Liver (tissue), 9 donors: Measurements from ENCODE around the gene PCGF2. TPM values are rescaled to one million over a fixed set of nuclear protein-coding genes. Genes with fewer than 3 reads are reported as not detected.

Experiments used
- DNase-seq: peaks from one replicate; pipeline ENCODE4 v3.0.0-alpha.2; 2017; ENCODE audit warnings: low spot score
- H3K27ac ChIP-seq, 2 donors: one replicate each; pipeline ENCODE4 v1.7.0; 2013; ENCODE audit warnings: inconsistent platforms in 2 of 2, low read length in 2 of 2, control low read depth in 1 of 2, low read depth in 1 of 2, mild to moderate bottlenecking in 1 of 2
- H3K27me3 ChIP-seq, 4 donors: one replicate each; pipeline versions ENCODE4 v1.6.1 to v1.7.0; 2013; ENCODE audit warnings: low read length in 3 of 4, inconsistent platforms in 1 of 4, mild to moderate bottlenecking in 1 of 4, moderate library complexity in 1 of 4; ENCODE audit not compliant: control insufficient read depth in 4 of 4, insufficient read depth in 4 of 4
- H3K36me3 ChIP-seq, 4 donors: one replicate each; pipeline versions ENCODE4 v1.6.1 to v1.7.0; 2013; ENCODE audit warnings: low read length in 3 of 4, mild to moderate bottlenecking in 3 of 4, low read depth in 1 of 4, moderate library complexity in 1 of 4; ENCODE audit not compliant: control insufficient read depth in 4 of 4, insufficient read depth in 3 of 4
- H3K4me1 ChIP-seq, 4 donors: one replicate each; pipeline versions ENCODE4 v1.6.1 to v1.7.0; 2013; ENCODE audit warnings: low read length in 3 of 4, mild to moderate bottlenecking in 3 of 4, moderate library complexity in 1 of 4; ENCODE audit not compliant: control insufficient read depth in 4 of 4, insufficient read depth in 4 of 4
- H3K4me3 ChIP-seq, 3 donors: one replicate each; pipeline versions ENCODE4 v1.6.1 to v1.7.0; 2013; ENCODE audit warnings: low read length in 3 of 3, control low read depth in 1 of 3, low read depth in 1 of 3, mild to moderate bottlenecking in 1 of 3
- H3K9ac ChIP-seq, 2 donors: one replicate each; pipeline ENCODE4 v1.7.0; 2013; ENCODE audit warnings: low read length in 2 of 2, mild to moderate bottlenecking in 2 of 2, moderate library complexity in 2 of 2, control low read depth in 1 of 2, low read depth in 1 of 2
- H3K9me3 ChIP-seq, 4 donors: one replicate each; pipeline versions ENCODE4 v1.6.1 to v1.7.0; 2013; ENCODE audit warnings: low read length in 3 of 4; ENCODE audit not compliant: control insufficient read depth in 4 of 4
- EGR1 ChIP-seq, 2 donors: IDR thresholded peaks; 2 replicates each; pipeline ENCODE4 v1.6.1; 2016 to 2018; ENCODE audit warnings: antibody characterized with exemption in 2 of 2, low read depth in 2 of 2
- GABPA ChIP-seq, 2 donors: IDR thresholded peaks in 1 of 2; conservative IDR thresholded peaks in 1 of 2; 2 replicates each; pipeline ENCODE4 v1.6.1; 2016; ENCODE audit warnings: antibody characterized with exemption in 2 of 2, mild to moderate bottlenecking in 1 of 2, moderate library complexity in 1 of 2
- HNF4A ChIP-seq, 2 donors: conservative IDR thresholded peaks; 2 replicates each; pipeline ENCODE4 v1.6.1; 2016; ENCODE audit warnings: antibody characterized with exemption in 2 of 2, mild to moderate bottlenecking in 2 of 2
- HNF4G ChIP-seq: IDR thresholded peaks from 2 replicates; pipeline ENCODE4 v1.6.1; 2016; ENCODE audit warnings: antibody characterized with exemption
- JUND ChIP-seq, 2 donors: IDR thresholded peaks; 2 replicates each; pipeline ENCODE4 v1.6.1; 2016; ENCODE audit warnings: antibody characterized with exemption in 2 of 2
- RAD21 ChIP-seq, 2 donors: IDR thresholded peaks; 2 replicates each; pipeline ENCODE4 v1.6.1; 2016; ENCODE audit warnings: antibody characterized with exemption in 2 of 2, mild to moderate bottlenecking in 2 of 2
- RXRA ChIP-seq, 2 donors: IDR thresholded peaks; 2 replicates each; pipeline ENCODE4 v1.6.1; 2017 to 2018; ENCODE audit warnings: antibody characterized with exemption in 2 of 2, mild to moderate bottlenecking in 1 of 2
- SP1 ChIP-seq: IDR thresholded peaks from 2 replicates; pipeline ENCODE4 v1.6.1; 2018; ENCODE audit warnings: antibody characterized with exemption, mild to moderate bottlenecking
- TAF1 ChIP-seq: conservative IDR thresholded peaks from 2 replicates; pipeline ENCODE4 v1.6.1; 2016; ENCODE audit warnings: antibody characterized with exemption, mild to moderate bottlenecking
- YY1 ChIP-seq: IDR thresholded peaks from 2 replicates; pipeline ENCODE4 v1.6.1; 2016; ENCODE audit warnings: antibody characterized with exemption, mild to moderate bottlenecking
- WGBS: extraction: QIAGEN DNeasy Blood & Tissue Kit; methylation state at CpG from one replicate; pipeline ENCODE4 v1.1.7; 2013; 5-methylcytosine and 5-hydroxymethylcytosine counted together
- polyA plus RNA-seq, 2 donors: library from polyadenylated mRNA; stranded (reverse) in 1 of 2; unstranded in 1 of 2; fragments of 200-250 nt in 1 of 2; fragments of >200 nt in 1 of 2; fragmentation: Nextera tagmentation in 1 of 2; extraction: Ambion mirVana in 1 of 2; gene quantifications; one replicate each; pipeline versions ENCODE4 v1.2.1 to v1.2.3, GENCODE V29; 2013 to 2015
- total RNA-seq, 2 donors: library from RNA; depleted of rRNA; stranded (reverse); fragments of >200 nt; gene quantifications; one replicate each; pipeline ENCODE4 v1.2.3, GENCODE V29; 2014
- TF ChIP-seq, protein P1 (sequence below): IDR thresholded peaks from 2 replicates; pipeline ENCODE4 v1.6.1; 2016; ENCODE audit warnings: antibody characterized with exemption, mild to moderate bottlenecking
- TF ChIP-seq, protein P2 (sequence below): IDR thresholded peaks from 2 replicates; pipeline ENCODE4 v1.6.1; 2016; ENCODE audit warnings: antibody characterized with exemption
- TF ChIP-seq, protein P3 (sequence below): IDR thresholded peaks from 2 replicates; pipeline ENCODE4 v1.6.1; 2016; ENCODE audit warnings: antibody characterized with exemption
- donor health status: healthy.
- donor health status: healthy.
- donor health status: healthy.
- donor health status: healthy.
- donor health status: healthy.

Gene PCGF2
- total and polyA plus RNA-seq, 4 donors, result 1.2 to 3.2 (median 1.8) TPM

DNA sequence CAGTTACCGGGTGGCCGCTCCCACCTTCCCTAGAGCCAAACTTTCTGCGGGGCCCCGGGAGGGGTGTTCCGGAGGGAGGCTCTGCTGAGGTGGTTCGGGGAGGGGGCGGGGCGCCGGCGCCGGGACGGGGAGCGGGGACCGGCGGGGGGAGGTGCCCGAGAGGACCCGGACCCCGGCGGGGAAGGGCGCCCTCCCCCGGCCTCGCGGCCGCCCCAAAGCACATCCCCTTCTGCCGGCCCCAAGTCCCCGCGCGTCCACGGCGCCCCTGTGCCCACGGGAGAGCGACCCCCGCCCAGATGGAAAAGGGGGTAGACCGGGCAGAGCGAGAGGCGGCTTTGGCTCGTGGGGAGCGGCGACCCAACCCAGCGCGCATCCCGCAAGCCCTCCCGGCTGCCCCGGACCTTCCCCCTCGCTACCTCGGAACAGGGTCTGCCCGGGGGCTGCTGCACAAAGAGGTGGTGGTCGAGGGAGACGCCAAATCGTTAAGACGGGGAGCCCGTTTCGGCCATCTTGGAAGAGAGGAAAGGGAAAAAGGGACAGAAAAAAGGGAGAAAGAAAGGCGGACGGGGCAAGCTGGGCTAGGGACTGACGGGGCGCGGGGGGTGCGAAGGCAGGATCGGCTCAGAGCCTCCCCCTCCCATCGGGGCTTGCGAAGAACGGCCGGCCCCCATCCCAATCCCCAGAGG lies 530 bp downstream of the PCGF2 start:
- H3K9me3 ChIP-seq, result no peaks in the 10 kb centered on the region
- WGBS, result 2% methylated on average over 64 of the region's 64 CpGs
- peak overlapping the region in 2 of 3 donors; percentile 59 to 60 for H3K4me3 ChIP-seq
- peaks cover 16 to 46% (median 34%) of the 10 kb centered on the region in 4 donors for H3K4me1 ChIP-seq
- TF ChIP-seq HNF4G (no peak), YY1 (peak; percentile 30)
- H3K9ac ChIP-seq, result peak overlapping the region in 1 of 2 donors; percentile 26
- H3K27me3 ChIP-seq, result no peaks in the 10 kb centered on the region
- peak overlapping the region; percentile 16 to 20 for H3K27ac ChIP-seq
- DNase-seq, result no peak
- H3K36me3 ChIP-seq, result no peaks in the 10 kb centered on the region

DNA sequence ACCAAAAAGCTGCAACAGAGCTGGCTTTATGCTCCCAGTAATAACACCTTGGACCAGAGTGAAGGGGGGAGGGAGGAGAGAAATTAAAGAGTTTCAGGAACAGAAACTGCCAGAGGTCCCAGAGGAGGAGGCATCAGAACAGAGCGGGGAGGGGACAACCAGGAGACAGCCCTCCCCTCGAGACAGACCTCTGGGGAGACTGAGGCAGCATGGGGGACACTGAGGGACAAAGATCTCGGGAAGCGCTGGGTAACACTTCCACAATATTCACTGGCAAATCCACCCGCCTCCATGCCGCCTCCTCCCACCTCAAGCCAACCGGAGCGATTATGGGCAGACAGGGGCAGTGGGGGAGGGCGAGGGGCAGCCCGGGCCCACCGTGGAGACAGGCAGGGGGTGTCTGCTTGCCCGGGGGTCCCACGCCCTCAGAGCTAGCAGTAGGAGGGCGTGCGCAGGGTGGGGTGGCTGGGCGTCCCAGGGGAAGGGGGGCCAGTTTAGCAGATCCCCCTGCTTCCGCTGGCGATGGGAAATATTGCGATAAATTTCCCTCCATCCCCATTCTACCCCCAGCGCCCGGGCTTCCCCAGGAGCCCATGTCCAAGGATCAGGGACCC lies 1.2 kb downstream of the PCGF2 start:
- DNase-seq, result no peak
- peaks cover 17 to 52% (median 37%) of the 10 kb centered on the region in 4 donors for H3K4me1 ChIP-seq
- WGBS, result 24% methylated on average over 21 of the region's 21 CpGs
- no peak overlapping the region for H3K9ac ChIP-seq
- no peaks in the 10 kb centered on the region for H3K27me3 ChIP-seq
- H3K4me3 ChIP-seq, result peak overlapping the region in 1 of 3 donors; percentile 60
- H3K36me3 ChIP-seq, result no peaks in the 10 kb centered on the region
- TF ChIP-seq RAD21 (IDR thresholded peaks at IDR 0.05) (no peak), TAF1 (no peak), EGR1 (IDR thresholded peaks at IDR 0.05; ENCODE audit: low read depth in 2 of 2) (no peak), SP1 (no peak), JUND (IDR thresholded peaks at IDR 0.05) (no peak), RXRA (IDR thresholded peaks at IDR 0.05) (no peak), GABPA (IDR thresholded peaks at IDR 0.05 in 1 of 2, conservative IDR thresholded peaks at IDR 0.05 in 1 of 2) (no peak), HNF4G (no peak), HNF4A (conservative IDR thresholded peaks at IDR 0.05) (no peak)
- TF ChIP-seq, protein P1, sequence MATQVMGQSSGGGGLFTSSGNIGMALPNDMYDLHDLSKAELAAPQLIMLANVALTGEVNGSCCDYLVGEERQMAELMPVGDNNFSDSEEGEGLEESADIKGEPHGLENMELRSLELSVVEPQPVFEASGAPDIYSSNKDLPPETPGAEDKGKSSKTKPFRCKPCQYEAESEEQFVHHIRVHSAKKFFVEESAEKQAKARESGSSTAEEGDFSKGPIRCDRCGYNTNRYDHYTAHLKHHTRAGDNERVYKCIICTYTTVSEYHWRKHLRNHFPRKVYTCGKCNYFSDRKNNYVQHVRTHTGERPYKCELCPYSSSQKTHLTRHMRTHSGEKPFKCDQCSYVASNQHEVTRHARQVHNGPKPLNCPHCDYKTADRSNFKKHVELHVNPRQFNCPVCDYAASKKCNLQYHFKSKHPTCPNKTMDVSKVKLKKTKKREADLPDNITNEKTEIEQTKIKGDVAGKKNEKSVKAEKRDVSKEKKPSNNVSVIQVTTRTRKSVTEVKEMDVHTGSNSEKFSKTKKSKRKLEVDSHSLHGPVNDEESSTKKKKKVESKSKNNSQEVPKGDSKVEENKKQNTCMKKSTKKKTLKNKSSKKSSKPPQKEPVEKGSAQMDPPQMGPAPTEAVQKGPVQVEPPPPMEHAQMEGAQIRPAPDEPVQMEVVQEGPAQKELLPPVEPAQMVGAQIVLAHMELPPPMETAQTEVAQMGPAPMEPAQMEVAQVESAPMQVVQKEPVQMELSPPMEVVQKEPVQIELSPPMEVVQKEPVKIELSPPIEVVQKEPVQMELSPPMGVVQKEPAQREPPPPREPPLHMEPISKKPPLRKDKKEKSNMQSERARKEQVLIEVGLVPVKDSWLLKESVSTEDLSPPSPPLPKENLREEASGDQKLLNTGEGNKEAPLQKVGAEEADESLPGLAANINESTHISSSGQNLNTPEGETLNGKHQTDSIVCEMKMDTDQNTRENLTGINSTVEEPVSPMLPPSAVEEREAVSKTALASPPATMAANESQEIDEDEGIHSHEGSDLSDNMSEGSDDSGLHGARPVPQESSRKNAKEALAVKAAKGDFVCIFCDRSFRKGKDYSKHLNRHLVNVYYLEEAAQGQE, result no peak
- TF ChIP-seq, protein P2, sequence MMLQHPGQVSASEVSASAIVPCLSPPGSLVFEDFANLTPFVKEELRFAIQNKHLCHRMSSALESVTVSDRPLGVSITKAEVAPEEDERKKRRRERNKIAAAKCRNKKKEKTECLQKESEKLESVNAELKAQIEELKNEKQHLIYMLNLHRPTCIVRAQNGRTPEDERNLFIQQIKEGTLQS, result no peak
- TF ChIP-seq, protein P3, sequence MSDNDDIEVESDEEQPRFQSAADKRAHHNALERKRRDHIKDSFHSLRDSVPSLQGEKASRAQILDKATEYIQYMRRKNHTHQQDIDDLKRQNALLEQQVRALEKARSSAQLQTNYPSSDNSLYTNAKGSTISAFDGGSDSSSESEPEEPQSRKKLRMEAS, result no peak
- H3K9me3 ChIP-seq, result no peaks in the 10 kb centered on the region
- H3K27ac ChIP-seq, result no peak overlapping the region
